Endothelial cell of umbilical vein (primary cell): ENCODE measurements around the gene ELF3. TPM values are rescaled to one million over a fixed set of nuclear protein-coding genes. Genes with fewer than 3 reads are reported as not detected.

Experiments
- BruUV-seq: library from RNA; stranded (reverse); fragments of 400-500 nt; replicated peaks from 2 replicates; lab custom pipeline; 2021; lab: Mats Ljungman, UMichigan
- CTCF ChIA-PET: fragments of 300-600, 350-600 bp; sonication (Branson Sonifier 250); formaldehyde crosslinking; loops from one replicate; lab custom pipeline; 2021; ENCODE audit warnings: antibody characterized with exemption, inconsistent platforms; lab: Charles Lee
- POLR2A ChIA-PET: fragments of 300-600, 350-600 bp; sonication (Branson Sonifier 250); formaldehyde crosslinking; loops from one replicate; lab custom pipeline; 2021; ENCODE audit warnings: antibody characterized with exemption, inconsistent platforms; lab: Charles Lee
- DNase-seq: peaks from one replicate; pipeline ENCODE4 v3.0.0-alpha.2; 2011; ENCODE audit warnings: low read depth, low spot score
- FAIRE-seq: peaks from 2 replicates; lab custom pipeline; 2011; peaks lifted over from hg19 to GRCh38; lab: Jason Lieb, UNC
- H2AFZ ChIP-seq: 2 replicates; pipeline ENCODE4 v1.6.0; 2012; ENCODE audit warnings: low read depth, low read length, control low read depth, inconsistent platforms
- H3K27ac ChIP-seq: 2 replicates; pipeline ENCODE4 v1.5.1; 2011; ENCODE audit warnings: low read depth, mild to moderate bottlenecking, control low read depth, low read length, moderate library complexity; ENCODE audit not compliant: insufficient read depth
- H3K27me3 ChIP-seq, 2 experiments: 2 replicates each; pipeline versions ENCODE4 v1.6.0 to v1.6.1; 2011; ENCODE audit warnings: low read length in 2 of 2, mixed read lengths in 1 of 2; ENCODE audit not compliant: control insufficient read depth in 2 of 2, insufficient read depth in 2 of 2
- H3K36me3 ChIP-seq, 2 experiments: 2 replicates in 1 of 2; 3 replicates in 1 of 2; pipeline ENCODE4 v1.5.1; 2011; ENCODE audit warnings: low read length in 2 of 2, mild to moderate bottlenecking in 1 of 2, moderate library complexity in 1 of 2; ENCODE audit not compliant: control insufficient read depth in 2 of 2, insufficient read depth in 2 of 2; ENCODE audit errors: extremely low read depth in 1 of 2
- H3K4me1 ChIP-seq: 3 replicates; pipeline ENCODE4 v1.5.1; 2011; ENCODE audit warnings: mild to moderate bottlenecking, low read length; ENCODE audit not compliant: control insufficient read depth, insufficient read depth; ENCODE audit errors: extremely low read depth
- H3K4me2 ChIP-seq: 2 replicates; pipeline ENCODE4 v1.6.1; 2011; ENCODE audit warnings: low read length, control low read depth, mixed read lengths; ENCODE audit not compliant: insufficient read depth
- H3K4me3 ChIP-seq, 3 experiments: fragments of 200-600 bp in 1 of 3; sonication (generic), shearing (Covaris generic) in 1 of 3; replicated peaks in 1 of 3; 2 replicates each; pipeline ENCODE4 v1.5.1; 2011 to 2016; ENCODE audit warnings: control low read depth in 3 of 3, low read length in 3 of 3, mild to moderate bottlenecking in 2 of 3, inconsistent platforms in 1 of 3, low read depth in 1 of 3, moderate library complexity in 1 of 3; ENCODE audit not compliant: insufficient read depth in 1 of 3
- H3K79me2 ChIP-seq: 2 replicates; pipeline ENCODE4 v1.6.0; 2012; ENCODE audit warnings: low read length, inconsistent platforms; ENCODE audit not compliant: control insufficient read depth, insufficient read depth
- H3K9ac ChIP-seq: replicated peaks from 2 replicates; pipeline ENCODE3; 2011; ENCODE audit warnings: low read length, control low read depth; ENCODE audit not compliant: insufficient read depth; ENCODE audit errors: extremely low read depth
- H3K9me1 ChIP-seq: replicated peaks from 3 replicates; pipeline ENCODE4 v1.6.0; 2011; ENCODE audit warnings: mild to moderate bottlenecking, low read length; ENCODE audit not compliant: control insufficient read depth, insufficient read depth; ENCODE audit errors: extremely low read depth
- H3K9me3 ChIP-seq: replicated peaks from 2 replicates; pipeline ENCODE4 v1.5.1; 2012; ENCODE audit warnings: low read length, inconsistent platforms; ENCODE audit not compliant: control insufficient read depth, insufficient read depth
- H4K20me1 ChIP-seq: replicated peaks from 2 replicates; pipeline ENCODE3; 2011; ENCODE audit warnings: mild to moderate bottlenecking, low read length; ENCODE audit not compliant: control insufficient read depth, insufficient read depth; ENCODE audit errors: extremely low read depth
- GATA2 ChIP-seq: IDR thresholded peaks from 2 replicates; pipeline ENCODE4 v1.7.0; 2011; ENCODE audit warnings: low read depth, mild to moderate bottlenecking, moderate library complexity, mixed read lengths, low read length; ENCODE audit not compliant: insufficient read length, insufficient read depth
- JUN ChIP-seq: IDR thresholded peaks from 2 replicates; pipeline ENCODE4 v1.6.1; 2011; ENCODE audit warnings: borderline replicate concordance, low read depth; ENCODE audit not compliant: insufficient read length, insufficient read depth
- dilution Hi-C: fragments of 300-500 bp; cut with MboI; formaldehyde crosslinking; loops from one replicate; pipeline ENCODE4 v1.15.0; 2019; ENCODE audit warnings: low sequenced_read_pairs; ENCODE audit not compliant: extremely low pct_ligation_motif_present
- intact Hi-C: fragments of 100-400 bp; cut with micrococcal nuclease; formaldehyde crosslinking; loops from one replicate; pipeline ENCODE4 v1.10.0; 2022
- polyA plus RNA-seq, 4 experiments: library from polyadenylated mRNA; depleted of rRNA in 3 of 4; stranded (reverse) in 3 of 4; unstranded in 1 of 4; fragments of >200 nt; gene quantifications; 2 replicates each; pipeline versions ENCODE4 v1.2.1 to v1.2.3, GENCODE V29; 2011 to 2012; ENCODE audit warnings: missing spikeins in 1 of 4
- total RNA-seq: library from RNA; stranded (reverse); gene quantifications from 2 replicates; pipeline ENCODE4 v1.2.3, GENCODE V29; 2021
- TF ChIP-seq, protein P1 (sequence below), 2 donors: IDR thresholded peaks; 1 replicate in 1 of 2; 2 replicates in 1 of 2; pipeline ENCODE4 v1.5.1; 2011; ENCODE audit warnings: low read length in 2 of 2, mild to moderate bottlenecking in 2 of 2, moderate library complexity in 2 of 2, control low read depth in 1 of 2, inconsistent platforms in 1 of 2, low read depth in 1 of 2; ENCODE audit not compliant: insufficient read depth in 1 of 2; ENCODE audit errors: extremely low read depth in 1 of 2
- TF ChIP-seq, protein P2 (sequence below): IDR thresholded peaks from 2 replicates; pipeline ENCODE4 v1.6.1; 2011; ENCODE audit not compliant: insufficient read depth, insufficient read length

Gene ELF3
- total and polyA plus RNA-seq, 2 donors (not counting 3 experiments of a cell fraction or from before 2014, with no cell fraction given) = 0.07 to 0.29 TPM

DNA sequence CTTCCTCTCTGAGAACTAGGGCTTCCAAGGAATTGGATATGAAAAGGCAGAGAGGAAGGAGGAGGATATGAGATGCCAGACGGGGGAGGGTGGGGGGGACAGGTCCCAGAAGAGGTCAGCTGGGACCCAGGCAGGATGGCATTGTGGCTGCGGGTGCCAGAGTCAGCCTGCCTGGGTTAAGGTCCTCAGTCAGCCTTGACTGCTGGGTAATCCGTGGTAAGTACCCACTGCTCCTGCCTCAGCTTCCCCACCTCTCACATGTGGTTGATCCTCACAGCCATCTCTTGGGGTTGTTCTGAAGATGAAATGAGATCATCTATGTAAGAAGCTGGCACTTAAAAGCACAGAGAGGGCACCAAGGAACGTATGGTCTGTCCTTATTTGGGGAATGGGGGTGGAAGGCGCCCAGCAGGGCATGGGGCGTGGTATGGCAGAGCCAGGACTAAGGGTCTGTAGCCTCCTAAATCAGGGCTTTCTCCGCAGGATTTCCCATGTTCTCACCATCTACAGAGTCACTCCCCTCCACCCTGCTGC, 23.8 kb downstream of the ELF3 start:
- intact Hi-C loops (no loop called here), dilution Hi-C loops (no loop called here)
- TF ChIP-seq, protein P1, sequence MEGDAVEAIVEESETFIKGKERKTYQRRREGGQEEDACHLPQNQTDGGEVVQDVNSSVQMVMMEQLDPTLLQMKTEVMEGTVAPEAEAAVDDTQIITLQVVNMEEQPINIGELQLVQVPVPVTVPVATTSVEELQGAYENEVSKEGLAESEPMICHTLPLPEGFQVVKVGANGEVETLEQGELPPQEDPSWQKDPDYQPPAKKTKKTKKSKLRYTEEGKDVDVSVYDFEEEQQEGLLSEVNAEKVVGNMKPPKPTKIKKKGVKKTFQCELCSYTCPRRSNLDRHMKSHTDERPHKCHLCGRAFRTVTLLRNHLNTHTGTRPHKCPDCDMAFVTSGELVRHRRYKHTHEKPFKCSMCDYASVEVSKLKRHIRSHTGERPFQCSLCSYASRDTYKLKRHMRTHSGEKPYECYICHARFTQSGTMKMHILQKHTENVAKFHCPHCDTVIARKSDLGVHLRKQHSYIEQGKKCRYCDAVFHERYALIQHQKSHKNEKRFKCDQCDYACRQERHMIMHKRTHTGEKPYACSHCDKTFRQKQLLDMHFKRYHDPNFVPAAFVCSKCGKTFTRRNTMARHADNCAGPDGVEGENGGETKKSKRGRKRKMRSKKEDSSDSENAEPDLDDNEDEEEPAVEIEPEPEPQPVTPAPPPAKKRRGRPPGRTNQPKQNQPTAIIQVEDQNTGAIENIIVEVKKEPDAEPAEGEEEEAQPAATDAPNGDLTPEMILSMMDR (IDR thresholded peaks at IDR 0.05; ENCODE audit: extremely low read depth in 1 of 2, insufficient read depth in 1 of 2, low read depth in 1 of 2, low read length in 2 of 2) = no peak
- TF ChIP-seq GATA2 (no peak), JUN (no peak)
- TF ChIP-seq, protein P2, sequence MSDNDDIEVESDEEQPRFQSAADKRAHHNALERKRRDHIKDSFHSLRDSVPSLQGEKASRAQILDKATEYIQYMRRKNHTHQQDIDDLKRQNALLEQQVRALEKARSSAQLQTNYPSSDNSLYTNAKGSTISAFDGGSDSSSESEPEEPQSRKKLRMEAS = no peak
- no peaks in the 10 kb centered on the region for H4K20me1 ChIP-seq
- H3K36me3 ChIP-seq = no peaks in the 10 kb centered on the region
- ChIA-PET POLR2A (no interaction called here), CTCF (interaction anchor here (0.7 to 1.4 kb wide), 3 partner anchors 10 to 34 kb away, joined by 3 read pairs; no protein-coding TSS in a partner anchor)
- H3K79me2 ChIP-seq = no peaks in the 10 kb centered on the region
- FAIRE-seq (no peak), DNase-seq (no peak)
- peaks cover 2 to 5% of the 10 kb centered on the region in 2 experiments for H3K27me3 ChIP-seq
- no TSS peak for BruUV-seq
- H3K27ac ChIP-seq = no peak overlapping the region
- no peak overlapping the region for H2AFZ ChIP-seq
- H3K9me1 ChIP-seq = no peaks in the 10 kb centered on the region
- H3K4me3 ChIP-seq = no peak overlapping the region
- H3K9ac ChIP-seq = no peak overlapping the region
- no peak overlapping the region for H3K4me2 ChIP-seq
- no peaks in the 10 kb centered on the region for H3K9me3 ChIP-seq
- no peaks in the 10 kb centered on the region for H3K4me1 ChIP-seq
